Right ventricle myocardium inferior (tissue), 1 donor: ENCODE results near the gene ZDHHC8. TPM values are rescaled to one million over a fixed set of nuclear protein-coding genes. Genes with fewer than 3 reads are reported as not detected.
A peak's percentile ranks its signal among the peaks of the same experiment; 100 is the strongest.

Experiments
- ATAC-seq: fragments of 200-7000 bp; cut with Tn5 transposase; one replicate; pipeline ENCODE4 v1.9.1; 2020; ENCODE audit warnings: mild to moderate bottlenecking, moderate library complexity
- DNase-seq: peaks from one replicate; pipeline ENCODE4 v3.0.0; 2021; ENCODE audit errors: missing footprints
- intact Hi-C: fragments of 100-400 bp; cut with DNase I; formaldehyde crosslinking; loops from one replicate; pipeline ENCODE4 v1.11.0; 2022
- long read RNA-seq: library from polyadenylated mRNA; unstranded; transcript quantifications from one replicate; pipeline ENCODE4 v2.0.0, GENCODE V29; 2021
- total RNA-seq: library from RNA; stranded (reverse); fragmentation: NEBNext Ultra II Directional; extraction: Animal tissue kit (Norgen Biotek cat#: 25700); gene quantifications from one replicate; pipeline ENCODE4 v1.2.1, GENCODE V29; 2021
- donor health status: DM: no; HTN: yes; CAD: no; lungs with severe emphysema.

ZDHHC8 gene
- total RNA-seq, result 44.4 TPM
- long read RNA-seq, full-length matches to known transcripts, result 2 of 34 reads
- long read RNA-seq, partial matches to known transcripts, result 7 of 34 reads
- long read RNA-seq, other reads (novel, unspliced or antisense), result 25 of 34 reads

GRCh38 chr22:20131597-20131858 lies at the start of gene ZDHHC8:
TSS of gene ZDHHC8 (plus strand) at chr22:20131804. CDS start at chr22:20131948, 144 bp downstream.
- intact Hi-C loops, result loop anchor here (5.0 kb wide), 1 partner anchor 109 kb away; the partner anchor contains the start of gene TANGO2
- ATAC-seq, result peak; percentile 61
- DNase-seq, result no peak

GRCh38 chr22:20083157-20083890 lies 48.3 kb upstream of the ZDHHC8 start:
- ATAC-seq, result no peak
- DNase-seq, result no peak
- intact Hi-C loops, result loop anchor here (5.0 to 10.0 kb wide), 3 partner anchors 34 to 119 kb away; partner anchors contain the start of genes ARVCF, RANBP1 and TRMT2A

GRCh38 chr22:20083891-20084546 lies 47.6 kb upstream of the ZDHHC8 start:
- DNase-seq, result no peak
- no peak for ATAC-seq
- intact Hi-C loops, result loop anchor here (5.0 to 10.0 kb wide), 3 partner anchors 33 to 119 kb away; partner anchors contain the start of genes ARVCF, RANBP1 and TRMT2A

GRCh38 chr22:20084547-20085413 lies 46.8 kb upstream of the ZDHHC8 start:
- DNase-seq (no peak), ATAC-seq (no peak)
- intact Hi-C loops, result loop anchor here (5.0 to 10.0 kb wide), 3 partner anchors 33 to 120 kb away; partner anchors contain the start of genes ARVCF, RANBP1 and TRMT2A

GRCh38 chr22:20085651-20086050 lies 46.0 kb upstream of the ZDHHC8 start:
- intact Hi-C loops, result loop anchor here (10.0 kb wide), 1 partner anchor 121 kb away; no protein-coding TSS in a partner anchor
- no peak for DNase-seq
- no peak for ATAC-seq

GRCh38 chr22:20086101-20086599 lies 45.5 kb upstream of the ZDHHC8 start:
- no peak for DNase-seq
- intact Hi-C loops, result loop anchor here (10.0 kb wide), 1 partner anchor 121 kb away; no protein-coding TSS in a partner anchor
- ATAC-seq, result no peak

- intact Hi-C loops, result loop anchor here (10.0 kb wide), 1 partner anchor 122 kb away; no protein-coding TSS in a partner anchor
- DNase-seq, result no peak
- ATAC-seq, result no peak
These were observed 44.8 kb upstream of the ZDHHC8 start for GRCh38 chr22:20086763-20087162.

- ATAC-seq (no peak), DNase-seq (no peak)
- intact Hi-C loops, result loop anchor here (10.0 kb wide), 1 partner anchor 123 kb away; no protein-coding TSS in a partner anchor
These were observed 44.0 kb upstream of the ZDHHC8 start for GRCh38 chr22:20087319-20088262.

GRCh38 chr22:20088263-20088648 lies 43.3 kb upstream of the ZDHHC8 start:
- no peak for DNase-seq
- intact Hi-C loops, result loop anchor here (10.0 kb wide), 1 partner anchor 123 kb away; no protein-coding TSS in a partner anchor
- no peak for ATAC-seq

GRCh38 chr22:20089226-20089976 lies 42.2 kb upstream of the ZDHHC8 start:
- no peak for ATAC-seq
- intact Hi-C loops, result loop anchor here (10.0 kb wide), 1 partner anchor 125 kb away; no protein-coding TSS in a partner anchor
- DNase-seq, result no peak

GRCh38 chr22:20089977-20090729 lies 41.5 kb upstream of the ZDHHC8 start:
- no peak for DNase-seq
- intact Hi-C loops, result loop anchor here (10.0 kb wide), 1 partner anchor 125 kb away; no protein-coding TSS in a partner anchor

GRCh38 chr22:20090730-20091240 lies 40.8 kb upstream of the ZDHHC8 start:
- intact Hi-C loops, result no loop called here
- DNase-seq (no peak), ATAC-seq (no peak)

More at GRCh38 chr22:20089977-20090729, 41.5 kb upstream of the ZDHHC8 start:
- no peak for ATAC-seq

GRCh38 chr22:20091690-20092476 lies 39.7 kb upstream of the ZDHHC8 start:
- intact Hi-C loops, result no loop called here
- no peak for ATAC-seq
- peak; percentile 40 for DNase-seq

- intact Hi-C loops, result no loop called here
- DNase-seq, result no peak
- no peak for ATAC-seq
These were observed 39.1 kb upstream of the ZDHHC8 start for GRCh38 chr22:20092477-20092854.
